ENCODE results near the gene MVD. TPM values are rescaled to one million over a fixed set of nuclear protein-coding genes. Genes with fewer than 3 reads are reported as not detected.

MVD gene
- total and polyA plus RNA-seq, 2 of the 13 experiments (the other 11 are each of a cell fraction or from before 2014, with no cell fraction given): 28.1 to 187 TPM

DNA sequence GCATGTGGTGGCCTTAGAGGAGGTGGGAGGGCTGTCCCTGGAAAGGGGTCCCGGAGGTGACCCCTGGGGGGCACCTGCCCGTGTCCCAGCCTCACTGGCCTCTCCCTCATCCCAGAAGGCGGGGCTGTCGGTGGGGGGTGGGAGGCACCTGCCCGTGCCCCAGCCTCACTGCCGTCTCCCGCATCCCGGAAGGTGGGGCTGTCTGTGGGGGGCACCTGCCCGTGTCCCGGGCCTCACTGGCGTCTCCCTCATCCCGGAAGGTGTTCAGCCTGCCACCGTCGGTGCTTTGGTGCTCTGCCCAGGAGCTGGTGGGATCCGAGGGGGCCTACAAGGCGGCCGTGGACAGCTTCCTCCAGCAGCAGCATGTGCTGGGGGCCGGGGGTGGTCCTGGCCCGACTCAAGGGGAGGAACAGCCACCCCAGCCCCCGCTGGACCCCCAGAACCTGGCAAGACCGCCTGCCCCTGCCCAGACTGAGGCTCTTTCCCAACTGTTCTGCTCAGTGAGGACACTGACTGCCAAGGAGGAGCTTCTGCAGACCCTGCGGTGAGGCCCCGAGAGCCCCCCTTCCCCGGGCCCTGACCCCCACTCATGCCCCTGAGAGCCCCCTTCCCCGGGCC is 49.6 kb upstream of the MVD start:
- POLR2A ChIA-PET: no interaction called here
- no peak for DNase-seq (ENCODE audit: low spot score)
- H3K27me3 ChIP-seq (ENCODE audit: control insufficient read depth in 1 of 2, insufficient read depth in 2 of 2, low read length in 2 of 2): no peaks in the 10 kb centered on the region
- peak; percentile 84 for TF ChIP-seq AGO2 (optimal IDR thresholded peaks at IDR 0.05; ENCODE audit: low read depth, low read length)
- TF ChIP-seq GABPB1 (CRISPR knock-in tag; IDR thresholded peaks at IDR 0.05): peak; percentile 10; the same call in 1 of the 2 replicates
- TF ChIP-seq, protein P1, sequence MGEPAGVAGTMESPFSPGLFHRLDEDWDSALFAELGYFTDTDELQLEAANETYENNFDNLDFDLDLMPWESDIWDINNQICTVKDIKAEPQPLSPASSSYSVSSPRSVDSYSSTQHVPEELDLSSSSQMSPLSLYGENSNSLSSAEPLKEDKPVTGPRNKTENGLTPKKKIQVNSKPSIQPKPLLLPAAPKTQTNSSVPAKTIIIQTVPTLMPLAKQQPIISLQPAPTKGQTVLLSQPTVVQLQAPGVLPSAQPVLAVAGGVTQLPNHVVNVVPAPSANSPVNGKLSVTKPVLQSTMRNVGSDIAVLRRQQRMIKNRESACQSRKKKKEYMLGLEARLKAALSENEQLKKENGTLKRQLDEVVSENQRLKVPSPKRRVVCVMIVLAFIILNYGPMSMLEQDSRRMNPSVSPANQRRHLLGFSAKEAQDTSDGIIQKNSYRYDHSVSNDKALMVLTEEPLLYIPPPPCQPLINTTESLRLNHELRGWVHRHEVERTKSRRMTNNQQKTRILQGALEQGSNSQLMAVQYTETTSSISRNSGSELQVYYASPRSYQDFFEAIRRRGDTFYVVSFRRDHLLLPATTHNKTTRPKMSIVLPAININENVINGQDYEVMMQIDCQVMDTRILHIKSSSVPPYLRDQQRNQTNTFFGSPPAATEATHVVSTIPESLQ (CRISPR knock-in tag; conservative IDR thresholded peaks at IDR 0.05): no peak
- peaks cover 10% of the 10 kb centered on the region for H3K79me2 ChIP-seq (ENCODE audit: insufficient read depth, low read length)
- in situ Hi-C loops (cut with HindIII; ENCODE audit: extremely low pct_ligation_motif_present, low pct_unique_long_range_greater_than_20kb): no loop called here
- peaks cover 26 to 36% of the 10 kb centered on the region in 2 experiments; a peak in 4 of 5 replicates for H3K36me3 ChIP-seq (replicated peaks in 1 of 2; ENCODE audit: control insufficient read depth in 1 of 2, insufficient read depth in 2 of 2, low read length in 2 of 2)
- H4K20me1 ChIP-seq (ENCODE audit: insufficient read depth, low read length): no peaks in the 10 kb centered on the region
- CTCF ChIA-PET (ENCODE audit: low intra/inter-chr PET ratio, low total read pairs): no interaction called here
- WGBS (ENCODE audit: low lambda C conversion rate): 84% methylated on average over 19 of the region's 25 CpGs
- BruUV-seq (replicated peaks): no TSS peak
- no peak for ATAC-seq
- H2AFZ ChIP-seq (ENCODE audit: low read length): no peak overlapping the region
- no peak overlapping the region for H3K9ac ChIP-seq (ENCODE audit: insufficient read depth, low read depth, low read length)
- H3K4me3 ChIP-seq (replicated peaks in 1 of 3; ENCODE audit: insufficient read depth in 1 of 3, low read depth in 2 of 3, low read length in 3 of 3): no peak overlapping the region
- H3K27ac ChIP-seq (ENCODE audit: extremely low read length, insufficient read depth, low read length): no peak overlapping the region
- H3K9me3 ChIP-seq (ENCODE audit: low read length): no peaks in the 10 kb centered on the region
- intact Hi-C loops (cut with micrococcal nuclease; ENCODE audit: unreplicated experiment): no loop called here
- H3K4me1 ChIP-seq (ENCODE audit: insufficient read depth, low read length): peaks cover 37% of the 10 kb centered on the region
- no peak overlapping the region for H3K4me2 ChIP-seq (ENCODE audit: low read depth, low read length)
- FAIRE-seq: no peak

GRCh38 chr16:88711750-88712340 is 49.0 kb upstream of the MVD start:
- ChIA-PET POLR2A (no interaction called here), CTCF (ENCODE audit: low intra/inter-chr PET ratio, low total read pairs) (no interaction called here)
- 89% methylated on average over 1 of the region's 18 CpGs for WGBS (ENCODE audit: low lambda C conversion rate)
- no peaks in the 10 kb centered on the region; a peak in 1 of 5 replicates for H3K27me3 ChIP-seq (ENCODE audit: control insufficient read depth in 1 of 2, insufficient read depth in 2 of 2, low read length in 2 of 2)
- peaks cover 42% of the 10 kb centered on the region for H3K4me1 ChIP-seq (ENCODE audit: insufficient read depth, low read length)
- BruUV-seq (replicated peaks): no TSS peak
- no peaks in the 10 kb centered on the region for H4K20me1 ChIP-seq (ENCODE audit: insufficient read depth, low read length)
- no peak overlapping the region for H2AFZ ChIP-seq (ENCODE audit: low read length)
- ATAC-seq (no peak), DNase-seq (ENCODE audit: low spot score) (no peak), FAIRE-seq (no peak)
- H3K9me3 ChIP-seq (ENCODE audit: low read length): no peaks in the 10 kb centered on the region
- no peak overlapping the region for H3K4me3 ChIP-seq (replicated peaks in 1 of 3; ENCODE audit: insufficient read depth in 1 of 3, low read depth in 2 of 3, low read length in 3 of 3)
- no peak overlapping the region for H3K27ac ChIP-seq (ENCODE audit: extremely low read length, insufficient read depth, low read length)
- intact Hi-C loops (cut with micrococcal nuclease; ENCODE audit: unreplicated experiment) (no loop called here), in situ Hi-C loops (cut with HindIII; ENCODE audit: extremely low pct_ligation_motif_present, low pct_unique_long_range_greater_than_20kb) (no loop called here)
- peaks cover 25 to 30% of the 10 kb centered on the region in 2 experiments; a peak in 4 of 5 replicates for H3K36me3 ChIP-seq (replicated peaks in 1 of 2; ENCODE audit: control insufficient read depth in 1 of 2, insufficient read depth in 2 of 2, low read length in 2 of 2)
- peaks cover 17% of the 10 kb centered on the region for H3K79me2 ChIP-seq (ENCODE audit: insufficient read depth, low read length)
- no peak overlapping the region for H3K9ac ChIP-seq (ENCODE audit: insufficient read depth, low read depth, low read length)
- no peak overlapping the region for H3K4me2 ChIP-seq (ENCODE audit: low read depth, low read length)
- TF ChIP-seq ZFP36L2 (CRISPR knock-in tag; IDR thresholded peaks at IDR 0.05) (no peak), ZSCAN21 (CRISPR knock-in tag; IDR thresholded peaks at IDR 0.05; ENCODE audit: borderline replicate concordance) (no peak), TBX3 (IDR thresholded peaks at IDR 0.05; ENCODE audit: borderline replicate concordance) (no peak), MAFG (CRISPR knock-in tag; IDR thresholded peaks at IDR 0.05) (no peak), TFAP4 (IDR thresholded peaks at IDR 0.05; ENCODE audit: borderline replicate concordance, low read depth) (no peak), RBFOX2 (IDR thresholded peaks at IDR 0.05; ENCODE audit: low read depth, low read length) (no peak), HDAC2 (CRISPR knock-in tag; IDR thresholded peaks at IDR 0.05) (no peak), CBX5 (CRISPR knock-in tag; IDR thresholded peaks at IDR 0.05; ENCODE audit: borderline replicate concordance) (no peak), HIVEP1 (CRISPR knock-in tag; IDR thresholded peaks at IDR 0.05) (no peak), ZNF543 (CRISPR knock-in tag; IDR thresholded peaks at IDR 0.05) (no peak)
- TF ChIP-seq, protein P2, sequence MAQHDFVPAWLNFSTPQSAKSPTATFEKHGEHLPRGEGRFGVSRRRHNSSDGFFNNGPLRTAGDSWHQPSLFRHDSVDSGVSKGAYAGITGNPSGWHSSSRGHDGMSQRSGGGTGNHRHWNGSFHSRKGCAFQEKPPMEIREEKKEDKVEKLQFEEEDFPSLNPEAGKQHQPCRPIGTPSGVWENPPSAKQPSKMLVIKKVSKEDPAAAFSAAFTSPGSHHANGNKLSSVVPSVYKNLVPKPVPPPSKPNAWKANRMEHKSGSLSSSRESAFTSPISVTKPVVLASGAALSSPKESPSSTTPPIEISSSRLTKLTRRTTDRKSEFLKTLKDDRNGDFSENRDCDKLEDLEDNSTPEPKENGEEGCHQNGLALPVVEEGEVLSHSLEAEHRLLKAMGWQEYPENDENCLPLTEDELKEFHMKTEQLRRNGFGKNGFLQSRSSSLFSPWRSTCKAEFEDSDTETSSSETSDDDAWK (CRISPR knock-in tag; IDR thresholded peaks at IDR 0.05): no peak

All from HepG2 (cell line).